Urinary bladder (tissue), 4 donors: ENCODE results near the gene TTC8. TPM values are rescaled to one million over a fixed set of nuclear protein-coding genes. Genes with fewer than 3 reads are reported as not detected.

Source experiments
- DNase-seq: peaks from one replicate; pipeline ENCODE4 v3.0.0-alpha.2; 2015; ENCODE audit errors: extremely low spot score
- H3K27ac ChIP-seq: one replicate; pipeline ENCODE4 v1.5.1; 2013; ENCODE audit warnings: low read depth, mild to moderate bottlenecking, moderate library complexity
- H3K36me3 ChIP-seq: one replicate; pipeline ENCODE4 v1.6.1; 2013; ENCODE audit warnings: mild to moderate bottlenecking, moderate library complexity; ENCODE audit not compliant: insufficient read depth
- H3K4me1 ChIP-seq: one replicate; pipeline ENCODE4 v1.6.1; 2013; ENCODE audit warnings: mild to moderate bottlenecking, moderate library complexity; ENCODE audit not compliant: insufficient read depth
- H3K4me3 ChIP-seq: one replicate; pipeline ENCODE4 v1.5.1; 2013; ENCODE audit warnings: low read depth, low read length
- WGBS: extraction: QIAGEN DNeasy Blood & Tissue Kit; methylation state at CpG from one replicate; pipeline ENCODE4 v1.1.7; 2013; 5-methylcytosine and 5-hydroxymethylcytosine counted together
- polyA plus RNA-seq: library from polyadenylated mRNA; stranded (reverse); fragments of 200-250 nt; gene quantifications from one replicate; pipeline ENCODE4 v1.2.3, GENCODE V29; 2013
- total RNA-seq: library from RNA; depleted of rRNA; stranded (reverse); fragments of >200 nt; gene quantifications from one replicate; pipeline ENCODE4 v1.2.3, GENCODE V29; 2014
- donor health status: healthy with polysubstance abuse.
- donor health status: healthy.

The TTC8 gene
- total and polyA plus RNA-seq, 2 donors, result 23.2 to 35.8 TPM

DNA sequence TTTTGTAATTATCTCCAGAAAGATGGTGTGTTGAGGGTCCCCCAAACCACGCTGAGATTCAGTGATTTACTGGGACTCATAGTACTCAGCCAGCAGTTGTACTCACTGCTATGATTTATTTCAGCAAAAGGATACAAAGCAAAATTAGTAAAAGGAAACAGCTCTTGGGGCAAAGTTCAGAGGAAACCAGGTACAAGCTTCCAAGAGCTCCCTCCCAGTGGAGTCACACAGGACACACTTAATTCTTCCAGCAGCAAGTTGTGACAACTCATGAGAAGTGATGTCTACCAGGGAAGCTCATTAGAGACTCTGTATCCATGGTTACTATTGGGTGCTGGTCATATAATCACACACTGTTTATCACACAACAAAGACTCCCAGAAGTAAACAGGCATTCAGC is 38.7 kb downstream of the TTC8 start:
- Histone ChIP-seq H3K36me3 (peaks cover 1% of the 10 kb centered on the region), H3K4me1 (no peaks in the 10 kb centered on the region), H3K27ac (no peak overlapping the region), H3K4me3 (no peak overlapping the region)
- 93% methylated on average over 1 of the region's 1 CpG for WGBS
- DNase-seq, result no peak

DNA sequence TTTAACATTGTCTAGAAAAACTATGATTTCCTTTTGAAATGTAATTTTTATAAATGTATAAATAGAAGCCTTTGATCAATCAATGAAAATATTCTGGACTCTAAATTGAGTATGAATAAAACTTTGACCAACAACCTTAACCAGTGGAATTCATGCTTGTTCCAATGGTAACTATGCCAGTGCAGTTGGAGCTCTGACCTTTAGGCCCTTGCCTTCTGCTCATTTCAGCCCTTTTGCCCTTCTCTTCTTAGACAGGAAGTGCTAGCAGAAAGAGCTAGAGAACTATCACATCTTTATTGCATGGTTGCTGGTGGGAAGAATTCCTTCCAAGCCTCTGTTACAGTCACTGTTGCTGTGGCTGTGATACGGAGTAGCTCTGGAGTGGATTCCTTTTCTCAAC is 39.7 kb downstream of the TTC8 start:
- Histone ChIP-seq H3K36me3 (peaks cover 1% of the 10 kb centered on the region), H3K27ac (no peak overlapping the region), H3K4me1 (no peaks in the 10 kb centered on the region), H3K4me3 (no peak overlapping the region)
- DNase-seq, result no peak
- 81% methylated on average over 1 of the region's 1 CpG for WGBS

GRCh38 chr14:88866305-88866704 is 41.9 kb downstream of the TTC8 start:
- no peaks in the 10 kb centered on the region for H3K4me1 ChIP-seq
- H3K27ac ChIP-seq, result no peak overlapping the region
- H3K36me3 ChIP-seq, result peaks cover 1% of the 10 kb centered on the region
- 80% methylated on average over 3 of the region's 3 CpGs for WGBS
- no peak overlapping the region for H3K4me3 ChIP-seq
- DNase-seq, result no peak

DNA sequence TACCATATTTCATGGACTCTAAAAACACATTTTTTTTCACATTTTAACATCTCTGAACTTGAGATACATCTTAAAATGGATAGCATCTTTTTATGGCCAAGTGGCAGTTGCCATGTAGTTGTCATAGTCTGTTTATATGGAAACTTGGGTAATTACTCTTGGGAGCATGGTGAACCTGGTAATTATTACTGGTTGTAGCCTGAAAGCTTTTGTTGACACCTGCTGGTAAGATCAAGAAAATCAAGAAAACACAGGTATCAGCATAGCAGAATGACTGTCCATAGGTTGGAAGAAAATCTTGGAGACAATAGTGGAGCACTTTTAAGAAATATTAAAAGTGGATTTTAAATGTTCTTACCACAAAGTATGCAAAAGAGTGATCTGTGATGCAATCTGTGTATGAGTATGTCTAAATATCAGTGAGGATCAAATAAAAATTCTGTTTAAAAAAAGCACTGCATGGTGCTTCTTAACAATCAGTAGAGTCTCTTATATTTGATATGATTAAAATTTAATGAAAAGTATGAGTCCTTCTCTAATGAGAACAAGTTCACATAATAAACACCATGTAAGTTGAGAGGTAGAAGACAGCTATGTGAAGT is 44.2 kb downstream of the TTC8 start:
- Histone ChIP-seq H3K27ac (no peak overlapping the region), H3K36me3 (no peaks in the 10 kb centered on the region), H3K4me1 (no peaks in the 10 kb centered on the region), H3K4me3 (no peak overlapping the region)
- no peak for DNase-seq

DNA sequence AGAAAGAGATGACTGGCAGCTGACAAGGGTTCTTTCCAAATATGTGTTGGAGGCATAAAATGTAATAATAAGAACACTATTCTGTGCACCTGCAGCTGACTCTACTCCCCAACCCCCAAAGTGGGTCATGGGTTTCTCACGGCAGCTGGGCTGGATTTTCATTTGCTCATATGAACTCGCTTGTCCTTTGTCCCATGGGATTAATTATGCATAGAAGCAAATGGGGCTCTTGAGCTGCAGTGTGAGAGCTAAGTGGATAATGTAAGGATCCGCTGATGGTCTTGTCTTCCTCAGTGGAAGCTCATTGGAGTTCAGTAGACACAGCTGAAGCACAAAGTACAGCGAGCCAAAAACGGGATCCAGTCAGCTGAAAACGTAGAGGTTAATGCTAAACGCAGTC is 46.3 kb downstream of the TTC8 start:
- DNase-seq, result no peak
- Histone ChIP-seq H3K36me3 (no peaks in the 10 kb centered on the region), H3K4me3 (no peak overlapping the region), H3K27ac (no peak overlapping the region), H3K4me1 (no peaks in the 10 kb centered on the region)
- 93% methylated on average over 7 of the region's 7 CpGs for WGBS

DNA sequence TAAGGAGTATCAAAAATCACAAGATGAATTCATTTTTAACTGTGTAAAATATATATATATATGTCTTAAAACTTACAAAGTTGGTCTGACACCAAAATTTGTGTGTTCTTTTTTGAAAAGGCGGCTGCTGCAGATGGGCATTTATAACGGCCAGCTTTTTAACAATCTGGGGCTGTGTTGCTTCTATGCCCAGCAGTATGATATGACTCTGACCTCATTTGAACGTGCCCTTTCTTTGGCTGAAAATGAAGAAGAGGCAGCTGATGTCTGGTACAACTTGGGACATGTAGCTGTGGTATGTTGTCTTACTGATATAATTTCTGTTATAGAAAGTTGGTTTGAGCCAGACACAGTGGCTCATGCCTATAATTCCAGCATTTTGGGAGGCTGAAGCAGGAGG is 47.0 kb downstream of the TTC8 start:
- DNase-seq, result no peak
- 94% methylated on average over 3 of the region's 3 CpGs for WGBS
- Histone ChIP-seq H3K36me3 (no peaks in the 10 kb centered on the region), H3K27ac (no peak overlapping the region), H3K4me3 (no peak overlapping the region), H3K4me1 (no peaks in the 10 kb centered on the region)

GRCh38 chr14:88872976-88873375 is 48.5 kb downstream of the TTC8 start:
- no peaks in the 10 kb centered on the region for H3K36me3 ChIP-seq
- no peak for DNase-seq
- H3K4me3 ChIP-seq, result no peak overlapping the region
- 83% methylated on average over 3 of the region's 3 CpGs for WGBS
- no peaks in the 10 kb centered on the region for H3K4me1 ChIP-seq
- no peak overlapping the region for H3K27ac ChIP-seq

- Histone ChIP-seq H3K27ac (no peak overlapping the region), H3K4me1 (no peaks in the 10 kb centered on the region), H3K36me3 (no peaks in the 10 kb centered on the region), H3K4me3 (no peak overlapping the region)
- no peak for DNase-seq
- 98% methylated on average over 2 of the region's 2 CpGs for WGBS
Observed at GRCh38 chr14:88877192-88877591, 52.7 kb downstream of the TTC8 start.

DNA sequence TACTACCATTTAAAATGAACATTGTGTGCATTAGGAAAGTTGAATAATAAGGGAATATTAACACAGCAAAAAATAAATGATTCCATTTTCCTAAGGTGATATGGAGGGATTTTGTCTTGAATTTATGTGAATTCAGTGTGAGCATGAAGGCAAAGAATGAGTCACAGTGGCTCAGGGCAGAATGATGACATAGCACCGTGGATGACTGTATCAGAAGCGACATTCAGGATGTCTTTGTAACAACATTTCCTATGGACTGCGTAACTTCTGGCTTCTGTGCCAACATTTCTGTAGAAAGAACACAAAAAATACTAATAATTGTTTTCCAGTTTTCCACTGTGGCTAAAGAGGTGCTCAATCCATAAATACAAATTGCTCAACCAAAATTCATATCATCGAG is 54.6 kb downstream of the TTC8 start:
- H3K27ac ChIP-seq, result no peak overlapping the region
- no peak overlapping the region for H3K4me3 ChIP-seq
- 85% methylated on average over 4 of the region's 4 CpGs for WGBS
- no peak for DNase-seq
- no peaks in the 10 kb centered on the region for H3K4me1 ChIP-seq
- no peaks in the 10 kb centered on the region for H3K36me3 ChIP-seq

DNA sequence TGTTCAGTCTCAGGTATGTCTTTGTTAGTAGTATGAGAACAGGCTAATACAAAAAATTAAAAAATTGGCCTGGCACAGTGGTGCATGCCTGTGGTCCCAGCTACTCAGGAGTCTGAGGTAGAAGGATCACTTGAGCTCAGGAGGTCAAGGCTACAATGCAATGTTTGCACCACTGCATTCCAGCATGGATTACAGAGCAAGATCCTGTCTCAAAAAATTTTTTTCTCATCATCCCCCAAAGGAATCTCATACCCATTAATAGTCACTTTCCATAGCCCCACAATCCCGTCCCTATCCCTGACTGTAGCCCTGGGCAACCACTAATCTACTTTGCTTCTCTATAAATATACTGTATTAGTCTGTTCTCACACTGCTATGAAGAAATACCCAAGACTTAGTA is 57.8 kb downstream of the TTC8 start:
- H3K36me3 ChIP-seq, result no peaks in the 10 kb centered on the region
- no peak overlapping the region for H3K27ac ChIP-seq
- 86% methylated on average over 1 of the region's 1 CpG for WGBS
- H3K4me3 ChIP-seq, result no peak overlapping the region
- H3K4me1 ChIP-seq, result no peaks in the 10 kb centered on the region
- no peak for DNase-seq

GRCh38 chr14:88895116-88895515 is 70.7 kb downstream of the TTC8 start:
- Histone ChIP-seq H3K4me3 (no peak overlapping the region), H3K4me1 (no peaks in the 10 kb centered on the region), H3K36me3 (no peaks in the 10 kb centered on the region), H3K27ac (no peak overlapping the region)
- 71% methylated on average over 4 of the region's 4 CpGs for whole genome bisulfite sequencing
- peak; percentile 41 for DNase-seq

DNA sequence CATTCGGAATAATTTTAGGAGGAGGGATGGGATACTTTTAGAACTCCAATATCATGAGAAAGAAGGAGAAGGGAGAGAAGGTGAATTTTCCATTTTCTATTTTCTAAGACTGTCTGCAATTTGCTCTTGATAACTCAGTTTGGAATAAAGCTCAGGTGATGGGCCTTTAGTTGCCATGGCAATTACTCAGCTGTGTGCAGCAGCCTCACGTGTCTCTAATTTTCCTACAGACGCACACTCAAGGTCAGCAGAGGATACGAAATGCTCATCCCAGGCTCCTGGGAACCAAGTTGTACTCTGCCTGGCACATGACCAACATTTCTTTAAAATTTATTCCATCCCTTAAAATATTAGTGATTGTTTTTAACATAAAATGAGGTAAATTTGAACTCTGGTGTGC is 76.7 kb downstream of the TTC8 start:
- 74% methylated on average over 4 of the region's 4 CpGs for WGBS
- no peak for DNase-seq
- Histone ChIP-seq H3K4me3 (no peak overlapping the region), H3K36me3 (no peaks in the 10 kb centered on the region), H3K27ac (no peak overlapping the region), H3K4me1 (no peaks in the 10 kb centered on the region)

GRCh38 chr14:88901991-88902390 is 77.5 kb downstream of the TTC8 start:
- Histone ChIP-seq H3K4me3 (no peak overlapping the region), H3K27ac (no peak overlapping the region), H3K4me1 (no peaks in the 10 kb centered on the region), H3K36me3 (no peaks in the 10 kb centered on the region)
- no peak for DNase-seq
- WGBS, result 67% methylated on average over 3 of the region's 3 CpGs

DNA sequence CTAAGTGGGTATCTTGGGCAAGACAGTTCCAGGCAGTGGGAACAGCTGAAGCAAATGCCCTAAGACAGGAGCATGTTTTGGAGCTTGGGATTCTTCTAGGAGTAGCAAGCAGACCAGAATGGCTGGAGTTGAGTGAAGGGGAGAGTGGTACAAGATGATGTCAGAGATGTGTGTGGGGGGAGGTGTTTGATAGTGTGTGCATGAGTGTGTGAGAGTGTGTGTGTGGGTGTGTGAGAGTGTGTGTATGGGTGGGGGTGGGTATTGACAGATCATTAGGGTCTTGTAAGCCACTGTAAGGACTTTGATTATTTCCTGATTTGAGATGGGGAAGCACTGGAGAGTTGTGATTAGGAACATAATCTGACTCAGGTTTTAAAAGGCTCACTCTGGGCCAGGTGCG is 78.4 kb downstream of the TTC8 start:
- no peak overlapping the region for H3K4me3 ChIP-seq
- H3K36me3 ChIP-seq, result no peaks in the 10 kb centered on the region
- no peak overlapping the region for H3K27ac ChIP-seq
- WGBS, result 85% methylated on average over 1 of the region's 1 CpG
- H3K4me1 ChIP-seq, result no peaks in the 10 kb centered on the region
- no peak for DNase-seq

DNA sequence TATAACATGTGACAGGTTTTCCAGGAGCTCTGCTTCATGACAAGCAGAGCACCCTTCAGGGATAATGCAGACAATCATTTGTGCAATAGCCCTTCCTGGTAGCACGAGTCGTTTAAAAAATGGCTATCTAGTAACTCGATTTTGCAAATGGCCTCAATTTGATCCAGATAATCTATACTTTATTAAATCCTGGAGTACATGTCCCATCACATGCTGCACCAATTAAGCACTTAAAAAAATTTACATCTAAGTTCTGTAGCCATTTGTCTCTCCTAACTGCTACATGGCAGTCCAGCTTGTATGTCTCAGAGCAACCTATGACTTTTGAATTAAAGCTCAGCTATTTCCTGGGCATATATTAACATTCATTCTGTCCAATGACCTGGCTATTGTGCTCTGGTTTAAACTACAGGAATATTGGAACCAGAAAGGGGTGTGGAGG is 79.8 kb downstream of the TTC8 start:
- H3K4me3 ChIP-seq, result no peak overlapping the region
- H3K36me3 ChIP-seq, result no peaks in the 10 kb centered on the region
- WGBS, result 77% methylated on average over 3 of the region's 3 CpGs
- H3K4me1 ChIP-seq, result no peaks in the 10 kb centered on the region
- no peak overlapping the region for H3K27ac ChIP-seq
- no peak for DNase-seq
